C4-2B (cell line): ENCODE measurements around the gene SMIM35.

Source experiments
- ZFX ChIP-seq: fragments of 450-650 bp; IDR thresholded peaks from 2 replicates; pipeline ENCODE4 v1.6.1; 2017
- TF ChIP-seq, protein P1 (sequence below): fragments of 450-650 bp; conservative IDR thresholded peaks from 2 replicates; pipeline ENCODE4 v1.5.1; 2017; ENCODE audit warnings: mild to moderate bottlenecking

DNA sequence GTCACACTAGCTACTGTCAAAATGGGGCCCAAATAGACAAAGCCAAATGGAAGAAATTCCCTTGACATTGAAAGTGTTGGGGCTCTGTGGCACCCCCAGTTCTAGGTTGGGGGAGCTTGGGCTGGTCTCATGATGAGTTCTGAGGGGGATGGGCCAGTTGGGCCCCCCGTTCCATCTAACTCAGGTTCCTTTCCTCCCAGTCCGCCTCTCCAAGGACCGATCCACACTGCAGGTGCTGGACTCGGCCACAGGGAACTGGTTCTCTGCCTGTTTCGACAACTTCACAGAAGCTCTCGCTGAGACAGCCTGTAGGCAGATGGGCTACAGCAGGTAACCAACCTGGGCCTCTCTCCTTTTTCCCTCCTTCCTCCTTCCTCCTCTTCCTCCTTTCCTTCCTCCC, 17.7 kb upstream of the SMIM35 start:
- TF ChIP-seq, protein P1, sequence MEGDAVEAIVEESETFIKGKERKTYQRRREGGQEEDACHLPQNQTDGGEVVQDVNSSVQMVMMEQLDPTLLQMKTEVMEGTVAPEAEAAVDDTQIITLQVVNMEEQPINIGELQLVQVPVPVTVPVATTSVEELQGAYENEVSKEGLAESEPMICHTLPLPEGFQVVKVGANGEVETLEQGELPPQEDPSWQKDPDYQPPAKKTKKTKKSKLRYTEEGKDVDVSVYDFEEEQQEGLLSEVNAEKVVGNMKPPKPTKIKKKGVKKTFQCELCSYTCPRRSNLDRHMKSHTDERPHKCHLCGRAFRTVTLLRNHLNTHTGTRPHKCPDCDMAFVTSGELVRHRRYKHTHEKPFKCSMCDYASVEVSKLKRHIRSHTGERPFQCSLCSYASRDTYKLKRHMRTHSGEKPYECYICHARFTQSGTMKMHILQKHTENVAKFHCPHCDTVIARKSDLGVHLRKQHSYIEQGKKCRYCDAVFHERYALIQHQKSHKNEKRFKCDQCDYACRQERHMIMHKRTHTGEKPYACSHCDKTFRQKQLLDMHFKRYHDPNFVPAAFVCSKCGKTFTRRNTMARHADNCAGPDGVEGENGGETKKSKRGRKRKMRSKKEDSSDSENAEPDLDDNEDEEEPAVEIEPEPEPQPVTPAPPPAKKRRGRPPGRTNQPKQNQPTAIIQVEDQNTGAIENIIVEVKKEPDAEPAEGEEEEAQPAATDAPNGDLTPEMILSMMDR: no peak
- no peak for TF ChIP-seq ZFX
